Airway epithelial cell (primary cell): Measurements from ENCODE around the gene ZNF383. TPM values are rescaled to one million over a fixed set of nuclear protein-coding genes. Genes with fewer than 3 reads are reported as not detected.

ENCODE experiments used
- total RNA-seq: library from RNA; depleted of rRNA; stranded (reverse); fragments of >200 nt; gene quantifications from 2 replicates; pipeline ENCODE4 v1.2.3, GENCODE V29; 2015

The ZNF383 gene
- total RNA-seq, result 2.8 and 3.8 TPM in 2 replicates

GRCh38 chr19:37217775-37218591 is at the start of gene ZNF383:
Gene ZNF383 (plus strand): TSS chr19:37218214. CDS start chr19:37230454, 12,240 bp downstream.

GRCh38 chr19:37172368-37173366 is 45.3 kb upstream of the ZNF383 start, which contains the start of gene ZNF585A:
Gene ZNF585A (minus strand): TSS chr19:37172695. CDS start chr19:37169910, 2,785 bp downstream.

Other genes with a start within 250 kb of the ZNF383 start
- 2.1 and 3.0 TPM in 2 replicates for gene ZNF420, start 139.8 kb upstream of the ZNF383 start, total RNA-seq
- 6.3 and 10.5 TPM in 2 replicates for gene ZNF585A, start 45.5 kb upstream of the ZNF383 start, total RNA-seq
- 7.2 and 8.5 TPM in 2 replicates for gene ZNF585B, start 7.7 kb upstream of the ZNF383 start, total RNA-seq
- 1.7 and 3.0 TPM in 2 replicates for gene ZNF527, start 152.9 kb downstream of the ZNF383 start, total RNA-seq
- 1.3 and 2.4 TPM in 2 replicates for gene ZNF569, start 249.2 kb downstream of the ZNF383 start, total RNA-seq